Epidermal melanocyte (primary cell): ENCODE results near the gene LARP1.

ENCODE experiments used
- DNase-seq: peaks from one replicate; pipeline ENCODE4 v3.0.0; 2011; ENCODE audit warnings: low spot score; ENCODE audit not compliant: insufficient read length

The LARP1 gene

GRCh38 chr5:154857530-154858296 is 102.5 kb downstream of the LARP1 start:
- DNase-seq = peak; percentile 76

- DNase-seq = peak; percentile 65
Measured at GRCh38 chr5:154858297-154858971, 103.3 kb downstream of the LARP1 start, which contains the start of gene CNOT8. Gene CNOT8 (plus strand): TSS chr5:154858627. CDS start chr5:154863279, 4,652 bp downstream.

DNA sequence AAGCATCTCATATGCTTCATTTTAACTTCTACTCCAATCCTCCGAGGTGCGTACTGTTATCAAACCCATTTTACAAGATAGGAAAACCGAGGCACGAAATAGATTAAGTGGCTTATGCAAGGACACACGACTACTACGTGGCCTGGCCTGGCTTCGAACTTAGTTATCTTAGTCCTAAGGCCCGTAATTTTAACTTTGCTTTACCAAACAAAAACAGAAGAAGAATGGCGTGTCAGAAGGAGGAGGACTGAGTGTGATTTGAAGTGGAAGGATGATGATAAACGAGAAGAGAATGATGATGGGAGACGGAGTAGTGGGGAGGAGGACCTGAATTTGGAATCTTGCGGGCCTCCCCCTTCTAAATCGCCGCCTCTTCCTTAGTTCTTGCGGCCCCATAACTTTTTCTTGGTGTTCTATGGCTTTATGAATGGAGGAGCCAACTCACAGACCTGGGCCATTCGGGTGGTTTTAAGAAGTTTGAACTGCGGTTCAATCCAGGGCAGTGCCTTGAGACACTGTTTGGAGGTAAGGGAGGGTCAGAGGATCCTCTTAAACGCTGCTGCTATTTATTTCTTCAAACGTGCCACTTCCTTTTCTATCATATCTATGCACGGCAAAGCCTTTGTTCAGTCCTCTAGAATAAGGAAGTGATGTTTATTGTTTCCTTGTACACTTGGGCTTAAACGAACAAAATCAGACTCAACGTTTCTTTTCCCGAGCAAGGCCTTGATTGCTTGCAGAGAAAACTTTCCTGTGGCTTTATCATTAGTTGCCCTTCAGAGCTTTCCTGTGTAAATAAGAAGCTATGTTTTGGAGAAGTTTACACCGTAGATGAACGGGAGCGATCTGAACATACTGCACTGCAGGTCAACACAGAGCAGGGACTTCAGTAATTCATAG is 104.0 kb downstream of the LARP1 start:
- no peak for DNase-seq

DNA sequence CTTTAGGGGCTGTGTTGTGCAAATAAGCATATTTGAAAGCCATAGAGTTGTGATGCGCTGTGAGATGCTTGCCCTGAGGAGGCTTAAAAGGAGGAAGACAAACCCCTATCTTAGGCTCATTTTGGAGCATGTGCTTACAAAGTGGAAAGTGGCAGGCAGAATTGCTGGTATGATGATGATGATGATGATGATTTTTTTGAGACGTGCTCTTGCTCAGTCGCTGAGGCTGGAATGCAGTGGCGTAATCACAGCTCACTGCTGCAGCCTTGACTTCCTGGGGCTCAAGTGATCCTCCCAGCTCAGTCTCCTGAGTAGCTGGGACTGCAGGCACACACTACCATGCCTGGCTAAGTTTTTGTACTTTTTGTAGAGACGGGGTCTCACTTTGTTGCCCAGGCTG is 104.9 kb downstream of the LARP1 start:
- DNase-seq = no peak

DNA sequence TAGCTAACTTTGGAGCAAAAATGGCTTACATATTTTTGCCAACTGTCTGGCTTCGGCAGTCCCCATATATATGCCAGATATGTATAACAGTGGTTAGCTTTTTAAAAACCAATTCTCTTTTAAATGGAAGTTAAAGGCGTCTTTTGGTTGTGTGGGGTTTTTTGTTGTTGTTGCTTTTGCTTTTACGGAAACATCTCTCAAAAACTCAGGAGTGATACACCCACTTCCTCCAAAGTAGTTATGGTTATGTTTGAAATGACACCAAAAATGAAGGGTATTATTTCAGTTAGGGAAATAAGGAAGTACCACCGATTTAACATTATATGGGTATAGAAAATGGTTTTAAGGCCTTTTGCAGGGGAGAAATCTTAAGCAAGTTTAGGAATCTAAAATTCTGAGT is 105.6 kb downstream of the LARP1 start:
- no peak for DNase-seq

- DNase-seq = no peak
Measured at GRCh38 chr5:154861946-154862345, 106.8 kb downstream of the LARP1 start.

DNA sequence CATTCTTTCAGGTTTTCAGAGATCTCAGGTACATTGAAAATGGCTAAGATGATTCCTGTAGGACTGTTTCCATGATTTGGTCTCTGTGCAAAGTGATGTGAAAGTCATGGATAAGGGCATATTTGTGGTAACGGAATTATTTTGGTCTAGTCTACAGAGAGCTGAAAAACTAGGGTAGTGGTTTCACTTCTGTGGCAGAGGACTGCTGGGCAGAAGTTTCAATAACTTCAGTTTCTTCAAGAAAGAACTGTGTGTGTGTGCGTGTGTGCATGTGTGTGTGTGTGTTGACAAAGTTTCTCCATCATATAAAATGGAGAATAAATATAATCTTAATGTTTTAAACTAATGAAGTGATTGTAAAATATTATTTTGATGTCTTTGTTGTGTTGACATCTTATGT is 107.6 kb downstream of the LARP1 start:
- DNase-seq = no peak

DNA sequence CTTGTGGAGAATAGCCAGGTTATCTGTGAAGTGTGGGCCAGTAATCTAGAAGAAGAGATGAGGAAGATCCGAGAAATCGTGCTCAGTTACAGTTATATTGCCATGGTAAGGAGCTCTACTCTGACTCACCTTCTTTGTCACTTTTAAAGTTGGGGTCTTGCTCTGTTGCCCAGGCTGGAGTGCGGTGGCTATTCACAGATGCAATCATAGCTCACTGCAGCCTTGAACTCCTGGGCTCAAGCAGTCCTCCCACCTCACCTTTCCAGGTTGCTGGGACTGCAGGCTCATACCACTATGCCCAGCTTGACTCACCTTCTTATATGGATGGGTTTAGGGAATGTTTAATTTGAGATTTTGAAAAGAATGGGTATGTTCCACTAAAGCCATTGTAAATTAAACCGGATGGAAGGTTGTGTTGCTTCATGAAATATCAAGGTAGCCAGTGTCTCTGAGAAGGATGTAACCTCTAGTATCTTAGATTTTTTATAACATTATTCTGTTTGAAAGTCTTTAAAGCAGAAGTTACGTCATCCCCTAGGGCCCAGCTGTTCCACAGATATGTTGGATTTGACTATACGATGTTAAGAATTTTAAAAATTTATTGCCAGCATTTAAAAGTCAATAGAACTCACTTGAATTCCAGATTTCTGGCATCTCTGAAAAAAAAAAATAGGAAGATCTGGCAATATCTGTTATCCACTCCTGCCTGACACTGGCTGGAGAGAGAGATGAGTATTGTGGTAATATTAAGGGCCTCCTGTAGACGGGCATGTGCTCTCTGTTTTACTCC is 108.3 kb downstream of the LARP1 start:
- DNase-seq = no peak

GRCh38 chr5:154865466-154866184 is 110.4 kb downstream of the LARP1 start:
- DNase-seq = no peak

DNA sequence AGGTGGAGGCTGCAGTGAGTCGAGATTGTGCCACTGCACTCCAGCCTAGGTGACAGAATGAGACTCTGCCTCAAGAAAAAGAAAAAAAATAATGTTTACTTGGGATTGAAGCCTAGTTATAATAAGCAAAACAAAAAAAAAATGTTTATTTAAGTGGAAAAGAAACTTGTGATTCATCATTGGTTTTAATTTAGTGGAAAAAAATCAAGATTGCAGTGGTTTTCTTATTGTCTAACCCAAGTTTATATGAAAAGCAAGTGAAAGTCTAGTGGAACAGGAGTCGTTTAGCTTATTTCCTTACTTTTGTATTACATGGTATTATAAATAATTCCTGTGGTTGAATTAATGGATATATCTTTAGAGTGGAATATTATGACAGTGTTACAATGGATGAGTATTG is 111.7 kb downstream of the LARP1 start:
- no peak for DNase-seq
